Pancreas (tissue), 10 donors: ENCODE measurements around the gene WWC1. TPM values are rescaled to one million over a fixed set of nuclear protein-coding genes. Genes with fewer than 3 reads are reported as not detected.

Experiments used
- ATAC-seq, 4 donors: fragments of 200-7000 bp; cut with Tn5 transposase; one replicate each; pipeline versions ENCODE4 v1.8.0 to v1.9.1; 2020; ENCODE audit warnings: mild to moderate bottlenecking in 4 of 4, moderate library complexity in 4 of 4
- DNase-seq, 6 donors: peaks; one replicate each; pipeline ENCODE4 v3.0.0-alpha.2; 2020
- FAIRE-seq: peaks from 2 replicates; lab custom pipeline; 2012; peaks lifted over from hg19 to GRCh38; lab: Jason Lieb, UNC
- H3K27ac ChIP-seq, 4 donors: fragments of 200-600 bp; sonication (generic); 1 replicate in 3 of 4; 2 replicates in 1 of 4; pipeline versions ENCODE4 v1.5.0 to v1.8.0; 2020
- H3K27me3 ChIP-seq, 4 donors: fragments of 200-600 bp; one replicate each; pipeline ENCODE4 v1.8.0; 2021
- H3K36me3 ChIP-seq, 3 donors: fragments of 200-600 bp; sonication (generic) in 1 of 3; one replicate each; pipeline versions ENCODE4 v1.5.0 to v1.8.0; 2020 to 2021
- H3K4me1 ChIP-seq, 3 donors: fragments of 200-600 bp; one replicate each; pipeline ENCODE4 v1.8.0; 2021
- H3K4me3 ChIP-seq, 4 donors: fragments of 200-600 bp; sonication (generic) in 2 of 4; one replicate each; pipeline versions ENCODE4 v1.5.0 to v1.8.0; 2020 to 2021
- H3K9me3 ChIP-seq, 4 donors: fragments of 200-600 bp; one replicate each; pipeline ENCODE4 v1.8.0; 2021
- CTCF ChIP-seq, 4 donors: fragments of 200-600 bp; sonication (generic) in 3 of 4; IDR thresholded peaks; one replicate each; pipeline versions ENCODE4 v1.5.0 to v1.8.0; 2021; ENCODE audit warnings: antibody characterized with exemption in 4 of 4
- WGBS, 2 donors: extraction: QIAGEN DNeasy Blood & Tissue Kit; methylation state at CpG; one replicate each; pipeline ENCODE4 v1.1.7; 2013; 5-methylcytosine and 5-hydroxymethylcytosine counted together
- intact Hi-C, 3 donors: fragments of 100-400 bp; cut with DNase I; formaldehyde crosslinking; loops; one replicate each; pipeline versions ENCODE4 v1.11.1 to v1.14.2; 2022
- polyA plus RNA-seq, 2 donors: library from polyadenylated mRNA; stranded (reverse); fragments of 200-250 nt; gene quantifications; one replicate each; pipeline ENCODE4 v1.2.3, GENCODE V29; 2013
- total RNA-seq, 6 donors: library from RNA; stranded (reverse); fragmentation: NEBNext Ultra II Directional in 4 of 6; extraction: Animal tissue kit (Norgen Biotek cat#: 25700) in 4 of 6; gene quantifications; one replicate each; pipeline versions ENCODE4 v1.2.1 to v1.2.4, GENCODE V29; 2021 to 2023
- donor health status: healthy with polysubstance abuse.
- donor health status: DM: no; HTN: no; CAD: no; lungs with moderate emphysema.
- donor health status: DM: no; HTN: no; CAD: no.
- donor health status: control.
- donor health status: control.
- donor health status: Bipolar disorder and iron deficiency.
- donor health status: DM: yes; HTN: yes; CAD: no.
- donor health status: DM: no; HTN: no; CAD: no.
- donor health status: DM: no; HTN: no; CAD: no.
- donor health status: DM: yes; HTN: yes; CAD: no.

The WWC1 gene
- total and polyA plus RNA-seq, 8 donors: 35.0 to 54.2 (median 38.7) TPM

- Histone ChIP-seq H3K4me1 (peaks cover 41 to 52% (median 48%) of the 10 kb centered on the region in 3 donors), H3K36me3 (no peaks in the 10 kb centered on the region), H3K27me3 (no peaks in the 10 kb centered on the region), H3K4me3 (no peak overlapping the region), H3K27ac (peak overlapping the region; percentile 84 to 94 (median 87)), H3K9me3 (no peaks in the 10 kb centered on the region)
- no peak for TF ChIP-seq CTCF (IDR thresholded peaks at IDR 0.05)
- peak in 3 of 6 donors; percentile 58 to 69 (median 66) for DNase-seq
- peak; percentile 32 to 54 (median 44) for ATAC-seq
- FAIRE-seq: no peak
- intact Hi-C loops: no loop called here
- 3 to 8% methylated on average over 4 of the region's 4 CpGs for WGBS, 2 donors
Observed at GRCh38 chr5:168317521-168318147, 26.2 kb downstream of the WWC1 start.

- no peak for ATAC-seq
- DNase-seq: no peak
- Histone ChIP-seq H3K4me3 (no peak overlapping the region), H3K9me3 (no peaks in the 10 kb centered on the region), H3K27me3 (no peaks in the 10 kb centered on the region), H3K4me1 (peaks cover 41 to 52% (median 48%) of the 10 kb centered on the region in 3 donors), H3K36me3 (no peaks in the 10 kb centered on the region), H3K27ac (peak overlapping the region; percentile 10 to 94 (median 87))
- no peak for TF ChIP-seq CTCF (IDR thresholded peaks at IDR 0.05)
- 90 to 94% methylated on average over 4 of the region's 4 CpGs for WGBS, 2 donors
- intact Hi-C loops: no loop called here
- no peak for FAIRE-seq
Observed at GRCh38 chr5:168318240-168318639, 26.8 kb downstream of the WWC1 start.

- Histone ChIP-seq H3K9me3 (no peaks in the 10 kb centered on the region), H3K36me3 (no peaks in the 10 kb centered on the region), H3K27me3 (no peaks in the 10 kb centered on the region), H3K4me3 (no peak overlapping the region), H3K27ac (peak overlapping the region; percentile 6 to 94 (median 24)), H3K4me1 (peaks cover 41 to 46% (median 42%) of the 10 kb centered on the region in 3 donors)
- intact Hi-C loops: no loop called here
- no peak for FAIRE-seq
- no peak for ATAC-seq
- DNase-seq: no peak
- TF ChIP-seq CTCF (IDR thresholded peaks at IDR 0.05): no peak
- WGBS, 2 donors: 87 to 92% methylated on average over 3 of the region's 3 CpGs
Observed at GRCh38 chr5:168319774-168320173, 28.3 kb downstream of the WWC1 start.

GRCh38 chr5:168320805-168321204 lies 29.4 kb downstream of the WWC1 start:
- Histone ChIP-seq H3K9me3 (no peaks in the 10 kb centered on the region), H3K36me3 (no peaks in the 10 kb centered on the region), H3K27me3 (no peaks in the 10 kb centered on the region), H3K4me1 (peaks cover 33 to 47% (median 35%) of the 10 kb centered on the region in 3 donors), H3K4me3 (no peak overlapping the region), H3K27ac (peak overlapping the region in 3 of 4 donors; percentile 24 to 94 (median 24))
- DNase-seq: no peak
- no peak for TF ChIP-seq CTCF (IDR thresholded peaks at IDR 0.05)
- peak in 2 of 4 donors; percentile 9 to 17 for ATAC-seq
- FAIRE-seq: no peak
- WGBS, 2 donors: 67 to 69% methylated on average over 9 of the region's 9 CpGs
- intact Hi-C loops: no loop called here
